Measurements from ENCODE around the gene SCUBE2.

The SCUBE2 gene

DNA sequence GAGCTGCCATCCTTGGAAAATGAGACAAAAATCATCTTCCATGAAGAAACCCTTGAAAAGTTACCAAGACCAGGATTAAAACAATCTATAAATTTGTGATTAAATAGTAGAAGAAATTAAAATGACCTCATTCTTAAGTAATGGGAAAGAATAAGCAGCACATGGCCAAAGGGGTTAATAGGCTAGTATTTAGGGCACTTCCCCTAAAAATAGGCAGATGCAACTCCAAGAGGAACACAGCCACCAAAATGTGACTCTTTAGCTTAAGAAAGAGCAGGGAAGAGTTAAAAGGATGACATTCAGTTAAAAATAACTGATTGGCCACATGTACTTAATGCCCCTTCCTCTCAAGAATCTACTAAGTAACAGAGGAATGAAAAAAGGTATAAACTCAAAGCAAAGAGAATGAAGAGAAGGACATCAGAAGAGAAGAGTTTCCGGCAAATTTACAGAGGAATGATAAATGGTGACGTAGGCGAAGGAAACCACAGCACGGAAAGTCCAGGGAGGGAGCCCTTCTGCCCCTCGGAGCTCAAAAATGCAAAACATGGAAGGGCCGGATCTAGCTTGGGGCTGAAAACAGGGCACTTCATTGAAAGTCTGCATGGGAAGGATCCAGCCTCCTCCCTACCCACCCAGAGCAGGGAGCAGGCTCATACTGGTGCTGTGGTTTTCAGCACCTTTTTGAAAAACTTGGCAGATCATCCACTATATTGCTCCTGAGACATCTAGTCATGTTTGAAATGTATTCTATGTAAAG is 17.8 kb downstream of the SCUBE2 start:
- TF ChIP-seq, protein P1, sequence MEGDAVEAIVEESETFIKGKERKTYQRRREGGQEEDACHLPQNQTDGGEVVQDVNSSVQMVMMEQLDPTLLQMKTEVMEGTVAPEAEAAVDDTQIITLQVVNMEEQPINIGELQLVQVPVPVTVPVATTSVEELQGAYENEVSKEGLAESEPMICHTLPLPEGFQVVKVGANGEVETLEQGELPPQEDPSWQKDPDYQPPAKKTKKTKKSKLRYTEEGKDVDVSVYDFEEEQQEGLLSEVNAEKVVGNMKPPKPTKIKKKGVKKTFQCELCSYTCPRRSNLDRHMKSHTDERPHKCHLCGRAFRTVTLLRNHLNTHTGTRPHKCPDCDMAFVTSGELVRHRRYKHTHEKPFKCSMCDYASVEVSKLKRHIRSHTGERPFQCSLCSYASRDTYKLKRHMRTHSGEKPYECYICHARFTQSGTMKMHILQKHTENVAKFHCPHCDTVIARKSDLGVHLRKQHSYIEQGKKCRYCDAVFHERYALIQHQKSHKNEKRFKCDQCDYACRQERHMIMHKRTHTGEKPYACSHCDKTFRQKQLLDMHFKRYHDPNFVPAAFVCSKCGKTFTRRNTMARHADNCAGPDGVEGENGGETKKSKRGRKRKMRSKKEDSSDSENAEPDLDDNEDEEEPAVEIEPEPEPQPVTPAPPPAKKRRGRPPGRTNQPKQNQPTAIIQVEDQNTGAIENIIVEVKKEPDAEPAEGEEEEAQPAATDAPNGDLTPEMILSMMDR (IDR thresholded peaks at IDR 0.05; ENCODE audit: insufficient read depth, missing control alignments) = no peak
- DNase-seq (ENCODE audit: insufficient read length, low spot score) (no peak), FAIRE-seq (no peak)

DNA sequence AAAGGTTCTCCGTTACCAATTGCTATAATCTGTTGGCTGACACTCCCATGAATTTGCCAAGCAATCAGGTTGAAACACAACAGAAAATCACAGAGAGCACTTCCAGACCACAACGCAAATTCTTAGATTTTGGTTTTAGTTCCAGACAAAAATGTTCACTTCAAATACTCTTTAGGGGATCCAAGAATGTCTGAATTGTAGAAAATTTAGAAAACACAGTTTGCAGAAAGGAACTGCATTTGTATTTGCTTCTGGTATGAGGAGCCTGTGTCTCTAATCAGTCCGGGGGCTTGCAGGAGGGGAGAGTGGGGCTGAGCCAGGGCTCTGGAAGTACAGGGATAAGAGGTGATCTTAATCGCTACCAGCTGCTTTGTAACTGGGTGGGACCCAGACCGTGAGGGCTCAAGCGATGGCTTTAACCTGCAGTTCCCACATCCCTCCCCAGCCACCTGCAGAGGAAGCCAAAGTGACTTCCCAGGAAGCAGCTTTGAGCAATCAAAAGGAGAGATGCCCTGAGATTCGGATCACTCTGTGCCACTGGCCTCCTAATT is 18.7 kb downstream of the SCUBE2 start:
- DNase-seq (ENCODE audit: insufficient read length, low spot score) = no peak
- TF ChIP-seq, protein P1 (IDR thresholded peaks at IDR 0.05; ENCODE audit: insufficient read depth, missing control alignments) = no peak
- no peak for FAIRE-seq

DNA sequence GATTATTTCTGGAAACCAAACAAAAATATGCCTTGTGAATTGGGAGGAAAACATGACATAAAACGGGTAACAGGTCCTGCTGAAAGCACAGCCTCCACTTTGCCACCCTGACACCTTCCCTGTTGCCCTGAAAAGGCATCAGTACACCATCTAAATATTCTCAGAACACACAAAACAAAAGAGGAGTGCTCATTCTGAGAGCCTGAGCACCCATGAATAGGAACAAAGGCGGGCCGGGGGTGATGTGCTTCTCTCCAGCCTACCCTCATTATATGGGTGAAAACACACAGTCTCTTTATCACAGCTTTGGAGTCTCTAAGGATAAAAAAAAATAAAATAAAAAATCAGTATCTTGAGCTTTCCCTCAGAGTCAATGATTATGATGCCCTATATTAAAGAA is 19.7 kb downstream of the SCUBE2 start:
- DNase-seq (ENCODE audit: insufficient read length, low spot score) = no peak
- no peak for FAIRE-seq
- TF ChIP-seq, protein P1 (IDR thresholded peaks at IDR 0.05; ENCODE audit: insufficient read depth, missing control alignments) = no peak

DNA sequence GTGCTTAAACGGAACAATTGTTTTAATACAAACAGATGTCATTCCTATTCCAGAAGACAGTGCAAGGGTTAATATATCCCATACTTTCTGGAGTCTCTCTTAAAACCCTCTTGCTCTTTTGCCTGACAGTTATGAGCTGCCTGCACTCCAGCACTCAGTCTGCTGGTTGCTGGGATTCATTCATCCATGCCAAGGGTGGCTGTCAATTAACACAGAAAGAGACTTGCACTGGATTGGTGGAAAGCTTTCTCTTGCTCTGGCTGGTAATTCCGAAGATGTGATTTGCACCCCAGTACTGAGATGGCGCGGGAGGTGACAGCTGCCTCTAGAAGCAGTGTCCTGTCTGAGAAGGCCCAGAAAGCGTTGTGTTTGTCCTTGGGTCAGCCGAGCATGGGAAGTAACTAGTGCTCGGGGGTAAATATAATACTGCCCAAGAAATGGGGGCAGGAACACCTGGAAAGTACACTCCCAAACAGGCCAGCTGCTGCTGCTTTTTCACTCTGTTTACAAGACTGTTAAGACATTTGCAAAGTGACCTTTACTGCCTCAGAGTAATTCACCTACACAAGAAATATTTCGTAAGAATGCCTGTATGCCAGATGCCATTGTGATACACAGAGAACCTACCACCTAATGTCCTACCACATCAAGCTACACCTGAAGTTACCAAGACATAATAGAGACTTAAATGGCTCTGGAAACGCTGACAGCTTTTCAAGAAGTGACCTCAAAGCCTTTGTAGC is 20.5 kb downstream of the SCUBE2 start:
- TF ChIP-seq, protein P1 (IDR thresholded peaks at IDR 0.05; ENCODE audit: insufficient read depth, missing control alignments) = no peak
- DNase-seq (ENCODE audit: insufficient read length, low spot score) (no peak), FAIRE-seq (no peak)

DNA sequence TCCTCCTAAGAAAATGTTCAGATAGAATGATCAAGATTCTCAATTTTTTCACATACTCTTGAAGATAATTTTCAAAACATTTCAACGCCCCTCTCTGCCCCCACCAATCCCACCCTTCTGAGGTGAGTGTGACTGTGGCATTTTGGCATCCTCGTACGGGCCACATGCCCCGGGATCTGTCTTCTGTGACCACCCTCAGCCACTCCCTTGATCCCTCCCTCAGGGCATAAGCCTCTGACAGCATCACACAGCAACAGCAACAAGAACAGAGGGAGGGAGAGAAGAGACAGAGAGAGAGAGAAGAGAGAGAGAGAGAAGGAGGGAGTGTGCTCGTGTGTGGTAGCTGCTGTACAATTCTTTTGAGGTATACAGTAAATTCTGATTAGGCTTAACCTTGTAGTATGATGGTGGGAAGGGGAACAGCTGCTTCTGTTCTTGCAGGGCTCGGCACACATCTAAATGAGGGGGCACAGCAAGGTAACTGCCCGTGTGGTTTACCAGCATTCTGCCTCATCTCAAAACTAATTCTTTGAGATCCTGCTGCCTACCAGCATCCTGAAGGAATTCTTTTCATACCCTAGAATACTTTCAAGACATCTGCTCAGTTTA is 21.4 kb downstream of the SCUBE2 start:
- DNase-seq (ENCODE audit: insufficient read length, low spot score) = no peak
- FAIRE-seq = no peak
- TF ChIP-seq, protein P1 (IDR thresholded peaks at IDR 0.05; ENCODE audit: insufficient read depth, missing control alignments) = no peak

DNA sequence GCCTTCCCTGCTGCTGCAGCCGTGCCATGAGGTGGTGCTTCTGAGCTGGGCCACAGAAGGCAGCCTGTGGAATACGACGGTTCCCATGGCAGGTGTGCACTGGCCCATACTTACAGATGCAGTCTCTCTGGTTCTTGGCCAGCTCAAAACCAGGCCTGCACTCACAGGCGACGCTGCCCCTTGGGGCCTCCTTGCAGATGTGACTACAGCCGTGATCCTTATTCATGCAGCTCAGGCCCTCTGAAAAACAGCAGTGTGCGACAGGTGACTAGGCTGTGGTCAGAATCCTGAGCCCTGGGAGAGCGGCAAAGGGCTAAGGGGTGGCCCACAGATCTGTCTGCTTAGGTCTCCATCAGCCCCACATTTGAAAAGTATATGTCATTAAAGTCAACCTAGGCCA is 22.1 kb downstream of the SCUBE2 start:
- TF ChIP-seq, protein P1 (IDR thresholded peaks at IDR 0.05; ENCODE audit: insufficient read depth, missing control alignments) = no peak
- no peak for DNase-seq (ENCODE audit: insufficient read length, low spot score)
- FAIRE-seq = no peak

Data from D721Med (cell line).